ENCODE measurements around the gene FAM131B.
A peak's percentile ranks its signal among the peaks of the same experiment; 100 is the strongest.

Gene FAM131B

DNA sequence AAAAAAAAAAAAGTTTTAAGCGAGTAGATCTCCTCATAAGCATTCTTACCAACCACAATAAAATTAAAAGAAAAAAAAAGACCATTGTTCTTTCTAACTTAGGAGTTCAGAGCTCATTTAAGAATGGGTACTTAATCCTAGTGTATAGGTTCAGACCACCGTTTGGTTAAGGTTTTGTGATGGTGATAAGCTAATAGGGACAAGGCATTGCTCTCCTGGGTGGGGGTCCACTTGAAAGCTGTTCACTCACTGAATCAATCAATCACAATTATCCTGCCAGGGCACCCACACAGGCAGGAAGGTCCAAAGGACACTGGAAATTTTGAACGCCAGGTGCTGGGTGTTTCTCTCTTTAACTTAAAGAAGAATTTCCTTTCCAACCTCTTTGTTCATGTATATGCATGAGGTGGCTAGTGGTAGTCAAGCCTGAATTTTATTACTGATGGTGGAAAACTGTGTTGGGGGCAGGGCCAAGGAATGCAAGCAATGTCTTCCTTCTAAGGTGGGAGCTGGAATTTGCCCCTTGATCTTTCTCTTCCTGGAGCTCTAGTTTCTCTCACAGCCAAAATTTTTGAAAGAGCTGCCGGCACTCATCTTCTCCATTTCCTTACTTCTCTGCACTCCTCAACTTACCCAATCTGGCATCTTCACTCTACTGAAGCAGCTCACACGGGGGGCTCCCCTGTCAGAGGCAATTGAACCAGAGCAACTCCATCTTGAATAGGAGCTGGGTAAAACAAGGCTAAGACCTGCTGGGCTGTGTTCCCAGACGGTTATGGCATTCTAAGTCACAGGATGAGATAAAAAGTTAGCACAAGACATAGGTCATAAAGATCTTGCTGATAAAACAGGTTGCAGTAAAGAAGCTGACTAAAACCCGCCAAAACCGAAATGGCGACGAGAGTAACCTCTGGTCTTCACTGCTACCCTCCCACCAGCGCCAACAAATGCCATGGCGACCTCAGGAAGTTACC lies 7.5 kb upstream of the FAM131B start:
- H3K27me3 Mint-ChIP-seq, result peaks cover 43% of the 10 kb centered on the region
- H3K4me3 Mint-ChIP-seq, result no peak overlapping the region
- DNase-seq, result no peak
- H3K9me3 Mint-ChIP-seq, result no peaks in the 10 kb centered on the region
- peaks cover 26% of the 10 kb centered on the region for H3K4me1 Mint-ChIP-seq
- CTCF ChIA-PET, result interaction anchor here (1.1 to 3.1 kb wide), 4 partner anchors 10 to 130 kb away, joined by 3 to 10 read pairs (median 5); no protein-coding TSS in a partner anchor
- no peak overlapping the region for H3K27ac Mint-ChIP-seq
- H3K36me3 Mint-ChIP-seq, result no peaks in the 10 kb centered on the region

DNA sequence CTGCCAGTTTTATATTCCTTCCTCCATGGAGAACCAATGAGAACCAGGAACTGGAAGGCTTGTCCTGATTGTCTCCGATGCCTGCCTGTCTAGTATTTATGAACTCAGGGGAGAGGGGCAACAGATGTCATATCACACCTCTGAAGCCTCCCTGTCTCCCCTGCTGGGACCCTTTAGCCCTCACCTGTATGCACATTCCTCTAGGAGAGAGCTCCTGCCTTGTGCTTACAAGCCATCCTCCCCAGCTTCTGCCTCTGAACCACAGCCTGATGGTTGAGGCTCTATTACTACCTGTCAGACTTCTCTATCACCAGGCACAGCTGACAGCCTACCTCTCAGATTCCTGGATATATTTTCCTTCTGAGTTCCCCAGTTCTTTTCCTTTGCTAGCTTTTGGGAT lies 5.9 kb upstream of the FAM131B start:
- Mint-ChIP-seq H3K27me3 (peaks cover 59% of the 10 kb centered on the region), H3K36me3 (no peaks in the 10 kb centered on the region), H3K9me3 (no peaks in the 10 kb centered on the region), H3K4me3 (no peak overlapping the region), H3K4me1 (peaks cover 15% of the 10 kb centered on the region), H3K27ac (no peak overlapping the region)
- CTCF ChIA-PET, result interaction anchor here (1.0 kb wide), 1 partner anchor 128 kb away, joined by 5 read pairs; no protein-coding TSS in a partner anchor
- DNase-seq, result no peak

DNA sequence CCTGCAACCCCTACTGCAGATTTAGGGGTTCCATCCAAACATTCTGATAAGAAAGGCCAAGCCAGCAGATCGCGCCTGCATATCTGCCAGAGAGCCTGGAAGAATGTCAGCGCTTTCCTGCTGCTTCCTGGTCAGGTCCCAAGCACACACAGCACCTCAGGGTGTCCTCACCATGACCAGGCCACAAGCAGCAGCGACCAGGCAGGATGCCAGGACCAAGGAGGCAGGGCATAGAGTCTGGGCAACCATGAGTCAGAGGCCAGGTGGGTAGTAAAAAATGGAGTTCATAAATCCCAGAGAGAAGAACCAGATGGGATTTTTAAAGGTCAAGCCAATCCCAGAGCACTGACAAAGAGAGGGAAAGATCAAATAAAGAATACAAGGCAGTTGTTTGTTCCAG lies 5.5 kb upstream of the FAM131B start:
- DNase-seq, result no peak
- Mint-ChIP-seq H3K27ac (no peak overlapping the region), H3K36me3 (no peaks in the 10 kb centered on the region), H3K27me3 (peaks cover 63% of the 10 kb centered on the region), H3K4me3 (no peak overlapping the region), H3K9me3 (no peaks in the 10 kb centered on the region), H3K4me1 (peaks cover 15% of the 10 kb centered on the region)
- CTCF ChIA-PET, result no interaction called here

DNA sequence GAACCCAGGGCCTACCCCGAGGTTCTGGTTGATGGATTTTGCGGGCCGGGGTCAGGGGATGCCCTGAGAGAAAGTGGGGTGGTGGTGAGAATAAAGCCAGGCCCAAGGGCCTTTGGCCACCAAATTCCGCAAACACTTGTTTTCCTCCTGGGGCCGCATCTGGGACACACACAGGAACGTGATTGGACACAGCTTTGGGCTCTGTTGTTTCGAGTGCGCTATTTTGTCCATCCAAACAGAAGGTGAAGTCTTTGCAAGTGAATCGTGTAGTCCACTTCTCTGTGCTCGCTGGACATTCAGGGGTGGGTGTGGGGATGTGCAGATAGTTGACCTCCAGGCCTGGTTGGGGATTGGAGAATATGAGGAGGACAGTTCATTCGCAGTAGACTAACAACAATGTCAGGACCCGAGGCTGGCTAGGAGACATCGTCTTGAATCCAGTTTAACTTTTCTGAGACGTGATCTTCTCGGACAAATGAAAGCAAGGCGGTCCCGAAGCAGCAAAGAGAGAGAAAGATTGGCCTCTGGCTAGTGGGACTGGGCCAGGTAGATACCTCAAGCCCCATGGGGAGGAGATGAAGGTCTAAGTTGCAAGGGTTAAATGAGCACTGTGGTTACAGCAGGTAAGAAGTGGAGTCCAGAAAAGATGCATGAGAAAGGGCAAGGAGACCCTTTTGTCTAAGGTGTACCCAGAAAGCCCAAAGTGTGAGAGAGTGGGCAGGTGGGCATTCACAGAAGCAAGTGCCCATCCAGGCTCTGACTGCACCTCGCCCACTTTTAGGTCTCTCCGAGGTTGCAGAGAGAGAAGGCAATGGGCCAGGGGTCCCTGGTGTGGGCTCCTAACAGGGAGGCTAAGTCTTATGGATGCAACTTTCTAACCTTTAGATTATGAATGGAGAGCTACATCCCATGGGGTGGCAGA lies 764 bp upstream of the FAM131B start:
- Mint-ChIP-seq H3K4me3 (peak overlapping the region; percentile 64), H3K9me3 (no peaks in the 10 kb centered on the region), H3K27ac (no peak overlapping the region), H3K36me3 (no peaks in the 10 kb centered on the region), H3K27me3 (peaks cover 97% of the 10 kb centered on the region), H3K4me1 (peaks cover 8% of the 10 kb centered on the region)
- no peak for DNase-seq
- CTCF ChIA-PET, result interaction anchor here (1.0 kb wide), 1 partner anchor 148 kb away, joined by 3 read pairs; no protein-coding TSS in a partner anchor

DNA sequence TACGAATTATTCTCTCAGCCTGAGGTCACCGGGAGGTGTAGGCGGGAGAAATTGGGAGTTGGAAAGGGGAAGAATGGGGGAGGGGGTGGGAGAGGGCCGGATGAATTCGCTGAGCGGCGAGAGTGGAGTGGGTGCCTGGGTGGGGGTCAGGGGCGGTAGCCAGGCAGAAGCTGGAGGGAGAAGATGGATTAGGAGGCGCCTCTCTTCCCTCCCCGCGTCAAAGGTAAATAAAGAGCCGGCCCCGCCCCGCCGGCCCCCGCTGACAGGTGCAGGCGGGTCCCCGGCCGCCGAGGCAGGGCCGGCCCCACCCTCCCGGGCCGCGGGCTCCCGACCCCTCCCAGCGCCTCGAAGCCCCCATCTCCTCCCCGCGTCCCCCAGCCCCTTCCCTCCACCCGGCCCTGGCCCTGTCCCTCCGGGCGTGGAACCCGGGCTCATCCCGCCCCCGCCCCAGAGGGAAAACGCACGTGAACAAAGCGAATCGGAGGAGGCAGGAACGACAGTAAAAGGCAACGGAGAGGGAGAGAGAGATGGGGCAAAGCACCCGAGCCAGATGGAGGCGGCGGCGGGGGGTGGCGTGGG lies 872 bp downstream of the FAM131B start:
- CTCF ChIA-PET, result no interaction called here
- Mint-ChIP-seq H3K27ac (no peak overlapping the region), H3K9me3 (no peaks in the 10 kb centered on the region), H3K27me3 (peaks cover 92% of the 10 kb centered on the region), H3K4me3 (peak overlapping the region; percentile 81), H3K36me3 (no peaks in the 10 kb centered on the region), H3K4me1 (peaks cover 8% of the 10 kb centered on the region)
- peak; percentile 27 for DNase-seq

DNA sequence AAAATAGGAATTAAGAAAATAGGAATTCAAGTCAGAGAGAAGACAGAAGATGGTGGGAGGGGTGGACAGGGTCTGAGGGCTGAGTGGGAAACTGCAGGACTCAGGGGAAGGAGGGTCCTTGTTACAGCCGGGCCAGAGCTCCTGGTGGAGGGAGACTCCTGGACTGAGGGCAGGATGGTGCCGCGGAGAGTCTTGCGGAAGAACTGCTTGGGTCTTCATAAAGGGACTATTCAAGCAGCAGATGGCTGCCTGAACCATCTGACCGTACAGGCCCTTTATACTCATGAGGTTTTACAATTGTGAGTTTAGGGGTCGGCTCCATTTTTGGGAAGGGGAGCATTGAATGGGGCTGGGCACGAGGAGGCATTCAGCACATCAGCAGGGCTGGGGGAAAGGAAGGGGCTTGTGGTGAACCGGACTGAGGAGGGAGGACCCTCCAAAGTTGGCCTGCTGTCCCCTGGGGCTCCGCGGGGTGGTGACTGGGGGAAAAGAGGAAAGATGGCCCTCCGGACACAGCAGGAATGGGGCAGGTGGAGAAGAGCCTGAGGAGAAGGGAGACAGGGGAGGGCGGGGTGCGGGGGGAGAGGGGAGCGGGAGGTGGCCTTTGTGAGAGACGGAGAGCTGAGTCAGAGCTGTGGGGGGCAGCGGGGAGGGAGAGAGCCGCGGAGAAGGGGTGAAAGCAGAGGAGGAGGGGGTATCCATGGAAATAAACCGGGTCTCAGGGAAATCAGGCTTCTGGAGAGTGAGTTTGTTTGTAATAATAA lies 1.5 kb downstream of the FAM131B start:
- H3K27me3 Mint-ChIP-seq, result peaks cover 92% of the 10 kb centered on the region
- H3K9me3 Mint-ChIP-seq, result no peaks in the 10 kb centered on the region
- no peaks in the 10 kb centered on the region for H3K36me3 Mint-ChIP-seq
- peak overlapping the region; percentile 55 for H3K4me3 Mint-ChIP-seq
- no peak overlapping the region for H3K27ac Mint-ChIP-seq
- CTCF ChIA-PET, result interaction anchor here (0.9 to 1.8 kb wide), 5 partner anchors 11 to 121 kb away, joined by 3 to 6 read pairs (median 4); no protein-coding TSS in a partner anchor
- H3K4me1 Mint-ChIP-seq, result peaks cover 8% of the 10 kb centered on the region
- DNase-seq, result no peak

DNA sequence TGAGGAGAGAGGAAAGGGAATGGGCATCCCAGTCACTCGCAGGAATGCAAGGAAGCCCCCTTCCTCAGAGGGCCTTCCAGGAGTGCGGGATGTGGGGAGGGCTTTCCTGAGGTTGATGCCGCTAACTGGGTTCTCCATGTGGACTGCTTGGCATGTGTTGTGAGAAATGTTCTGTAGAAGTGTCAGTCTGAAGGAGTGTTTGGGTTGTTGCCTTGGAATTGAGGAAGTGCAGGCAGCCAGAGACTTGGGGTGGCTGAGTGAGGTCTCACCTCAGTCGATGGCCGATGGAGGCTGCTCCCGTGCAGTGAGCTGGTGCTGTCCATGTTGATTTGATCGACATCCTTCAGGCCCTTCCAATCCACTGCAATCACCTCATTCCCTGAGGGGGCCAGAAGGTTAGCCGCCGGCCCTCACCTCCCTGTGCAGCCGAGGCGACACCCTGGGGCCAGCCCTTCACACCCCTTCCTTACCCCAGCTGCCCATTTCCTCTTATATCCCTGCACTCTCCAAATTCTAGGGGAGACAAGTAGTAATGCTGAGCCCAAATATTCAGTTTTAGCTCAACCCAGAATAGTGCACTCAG lies 2.7 kb downstream of the FAM131B start:
- Mint-ChIP-seq H3K36me3 (no peaks in the 10 kb centered on the region), H3K27ac (no peak overlapping the region), H3K4me1 (peaks cover 8% of the 10 kb centered on the region), H3K4me3 (no peak overlapping the region), H3K27me3 (peaks cover 92% of the 10 kb centered on the region), H3K9me3 (no peaks in the 10 kb centered on the region)
- CTCF ChIA-PET, result interaction anchor here (0.9 to 1.8 kb wide), 5 partner anchors 11 to 119 kb away, joined by 3 to 6 read pairs (median 4); no protein-coding TSS in a partner anchor
- DNase-seq, result no peak

DNA sequence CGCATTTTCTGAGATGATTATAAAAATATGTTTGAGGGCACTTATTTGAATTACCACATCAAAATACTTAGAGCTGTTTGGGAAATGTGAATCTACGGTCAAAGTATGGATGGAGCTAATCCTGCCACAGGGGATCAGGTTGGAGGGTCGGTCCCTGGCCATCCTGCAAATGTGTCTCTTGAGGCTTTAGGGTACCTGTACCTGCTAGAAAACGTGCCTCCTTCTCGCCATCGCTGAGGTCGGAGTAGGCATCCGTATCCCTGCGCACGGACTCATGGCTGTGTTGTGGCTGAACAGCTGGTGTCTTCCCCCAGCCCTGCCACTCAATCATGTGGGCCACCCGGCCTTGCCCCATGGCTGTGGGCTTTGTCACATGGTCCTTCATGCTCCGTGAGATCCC lies 3.9 kb downstream of the FAM131B start:
- no peaks in the 10 kb centered on the region for H3K36me3 Mint-ChIP-seq
- CTCF ChIA-PET, result no interaction called here
- H3K4me1 Mint-ChIP-seq, result peaks cover 8% of the 10 kb centered on the region
- no peaks in the 10 kb centered on the region for H3K9me3 Mint-ChIP-seq
- no peak overlapping the region for H3K4me3 Mint-ChIP-seq
- no peak overlapping the region for H3K27ac Mint-ChIP-seq
- no peak for DNase-seq
- peaks cover 88% of the 10 kb centered on the region for H3K27me3 Mint-ChIP-seq

DNA sequence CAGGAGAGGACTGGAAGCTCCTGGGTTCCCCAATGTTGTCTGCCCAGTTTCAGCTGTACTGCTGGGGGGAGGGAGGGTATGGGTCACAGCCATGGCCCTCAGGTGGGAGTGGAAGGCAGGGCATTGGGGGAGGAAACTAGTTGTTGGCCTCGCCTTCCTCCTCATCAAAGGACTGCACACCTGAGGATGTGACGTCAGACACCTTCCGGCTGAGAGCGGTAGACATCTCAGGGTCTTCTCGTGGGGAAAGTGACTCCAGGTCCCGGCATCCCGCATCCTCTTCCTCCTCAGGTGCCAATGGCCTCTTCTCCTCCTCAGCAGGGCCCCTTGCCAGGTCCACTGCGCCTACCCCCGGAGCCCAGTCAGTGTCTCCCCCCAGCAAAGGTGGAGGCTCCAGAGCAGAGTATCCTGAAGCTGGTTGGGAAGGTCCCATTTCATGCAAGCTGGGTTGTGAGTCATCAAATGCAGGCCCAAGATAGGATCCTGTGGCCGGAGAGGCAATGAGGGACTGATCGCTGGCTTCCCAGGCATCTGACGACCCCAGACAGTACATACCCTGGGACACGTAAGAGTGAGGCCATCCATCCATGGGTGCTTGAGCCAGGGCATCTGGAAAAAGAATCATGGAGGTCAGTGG lies 6.0 kb downstream of the FAM131B start:
- Mint-ChIP-seq H3K27me3 (peaks cover 89% of the 10 kb centered on the region), H3K4me3 (no peak overlapping the region), H3K27ac (no peak overlapping the region), H3K36me3 (no peaks in the 10 kb centered on the region), H3K9me3 (no peaks in the 10 kb centered on the region), H3K4me1 (peaks cover 2% of the 10 kb centered on the region)
- CTCF ChIA-PET, result interaction anchor here (1.9 kb wide), 1 partner anchor 116 kb away, joined by 8 read pairs; no protein-coding TSS in a partner anchor
- DNase-seq, result no peak

DNA sequence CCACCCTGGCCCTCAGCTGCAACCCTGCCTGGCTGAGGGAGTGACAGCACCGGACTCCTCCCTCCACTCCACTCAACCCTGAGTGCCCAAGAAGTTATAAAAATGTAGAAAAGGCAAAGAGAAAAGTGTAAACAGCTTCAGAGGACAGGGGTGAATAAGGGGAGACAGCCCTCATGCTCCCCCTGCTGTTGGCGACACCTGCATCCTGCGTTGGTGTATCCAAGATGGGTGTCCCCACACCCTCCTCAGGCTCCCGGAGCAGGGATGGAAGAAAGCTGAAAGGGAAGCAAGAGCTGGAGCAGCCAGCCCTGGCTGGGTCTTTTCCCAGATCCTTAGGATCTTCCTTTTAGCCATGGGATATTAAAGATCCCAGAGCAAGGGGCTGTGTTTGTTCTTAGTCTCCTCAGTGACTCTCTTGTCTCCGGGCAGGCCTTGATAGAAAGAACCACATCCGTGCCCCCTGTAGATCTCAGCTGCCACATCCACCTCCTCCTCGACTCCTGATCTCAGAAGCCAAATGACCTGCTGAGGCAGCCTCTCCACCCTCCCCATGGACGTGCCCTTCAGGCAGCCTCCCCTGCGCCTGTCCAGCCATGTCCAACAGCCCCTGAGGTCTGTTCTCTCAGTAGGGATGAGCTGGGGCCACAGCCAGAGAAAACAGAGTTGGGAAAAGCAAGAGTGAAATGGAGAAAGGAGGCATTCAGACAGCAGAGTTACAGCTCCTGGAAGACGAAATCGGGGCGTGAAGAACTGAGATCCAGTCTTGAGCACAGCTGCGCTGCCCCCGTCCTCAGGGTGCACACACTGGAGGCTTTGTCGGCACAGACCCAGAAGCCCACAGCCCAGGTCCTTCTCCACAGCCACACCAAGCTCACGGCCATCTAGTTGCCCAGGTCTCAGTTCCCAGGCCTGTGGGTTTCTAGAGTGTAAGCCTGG lies 6.8 kb downstream of the FAM131B start:
- DNase-seq, result no peak
- Mint-ChIP-seq H3K36me3 (no peaks in the 10 kb centered on the region), H3K27ac (no peak overlapping the region), H3K9me3 (no peaks in the 10 kb centered on the region), H3K4me3 (no peak overlapping the region), H3K27me3 (peaks cover 88% of the 10 kb centered on the region), H3K4me1 (peaks cover 2% of the 10 kb centered on the region)
- CTCF ChIA-PET, result interaction anchor here (1.2 to 2.1 kb wide), 3 partner anchors 11 to 115 kb away, joined by 3 to 8 read pairs (median 8); no protein-coding TSS in a partner anchor

DNA sequence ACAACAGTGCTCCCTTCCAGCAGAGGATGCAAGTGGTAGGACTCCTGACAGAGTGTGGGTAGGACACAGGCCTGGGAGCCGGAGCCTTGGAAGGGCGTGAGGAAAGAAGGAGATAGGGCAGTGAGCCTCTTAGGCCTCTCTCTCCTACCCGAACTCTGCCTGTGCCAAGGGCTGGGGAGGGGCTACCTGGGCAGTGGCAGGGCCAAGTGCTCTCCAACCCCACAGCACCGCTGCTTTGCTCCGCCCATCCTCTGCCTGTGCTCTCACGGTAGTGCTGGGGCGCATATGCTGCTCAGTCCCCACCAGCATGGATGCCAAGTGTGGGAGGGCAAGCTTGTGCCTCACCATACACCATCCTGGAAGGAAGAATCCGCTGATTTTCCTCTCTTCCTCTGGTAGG lies 7.5 kb downstream of the FAM131B start:
- DNase-seq, result no peak
- Mint-ChIP-seq H3K27me3 (peaks cover 88% of the 10 kb centered on the region), H3K9me3 (no peaks in the 10 kb centered on the region), H3K36me3 (no peaks in the 10 kb centered on the region), H3K4me3 (no peak overlapping the region), H3K4me1 (peaks cover 2% of the 10 kb centered on the region), H3K27ac (no peak overlapping the region)
- CTCF ChIA-PET, result interaction anchor here (1.2 to 2.1 kb wide), 3 partner anchors 10 to 114 kb away, joined by 3 to 8 read pairs (median 8); no protein-coding TSS in a partner anchor

DNA sequence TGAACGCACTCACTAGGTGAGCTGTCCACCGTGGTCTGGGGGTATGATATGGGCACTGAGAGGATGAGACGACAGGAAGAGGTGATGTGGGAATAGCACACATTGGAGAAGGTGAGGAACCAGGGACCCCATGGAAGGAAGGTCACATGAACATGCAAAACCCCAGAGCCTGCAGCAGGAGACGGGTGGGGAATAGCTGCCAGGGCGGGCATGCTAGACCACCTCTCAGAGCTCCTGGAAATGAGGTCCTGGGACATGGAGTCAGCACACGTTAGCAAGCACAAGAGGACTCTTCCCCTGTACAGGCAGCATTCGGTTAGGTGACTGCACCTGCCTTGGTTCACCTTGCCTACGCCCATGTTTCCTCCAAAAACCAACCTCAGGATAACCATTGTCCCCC lies 8.1 kb downstream of the FAM131B start:
- Mint-ChIP-seq H3K36me3 (no peaks in the 10 kb centered on the region), H3K9me3 (no peaks in the 10 kb centered on the region), H3K4me3 (no peak overlapping the region), H3K27ac (no peak overlapping the region), H3K4me1 (peaks cover 2% of the 10 kb centered on the region), H3K27me3 (peaks cover 84% of the 10 kb centered on the region)
- CTCF ChIA-PET, result interaction anchor here (1.9 to 2.1 kb wide), 2 partner anchors 9 to 114 kb away, joined by 8 read pairs; no protein-coding TSS in a partner anchor
- DNase-seq, result no peak

Measured in activated naive CD4-positive, alpha-beta T cell treated with anti-CD3 and anti-CD28 coated beads, Interleukin-2, amount 10 ng/mL, durations not matched to agents 7 days and 5 days (primary cell).